Measurements from ENCODE around the gene COL6A3. TPM values are rescaled to one million over a fixed set of nuclear protein-coding genes. Genes with fewer than 3 reads are reported as not detected.

The COL6A3 gene
- total RNA-seq, 2 donors from 2014 or later, result 61.6 to 103 TPM

GRCh38 chr2:237301595-237301994 lies 112.4 kb downstream of the COL6A3 start:
- no peak overlapping the region for H3K27ac ChIP-seq
- TF ChIP-seq CTCF (IDR thresholded peaks at IDR 0.05), result no peak
- no peak overlapping the region for H3K4me3 ChIP-seq
- no peaks in the 10 kb centered on the region for H3K9me3 ChIP-seq
- DNase-seq (ENCODE audit: low spot score), result no peak
- no peaks in the 10 kb centered on the region for H3K27me3 ChIP-seq
- H3K4me1 ChIP-seq, result peaks cover 0 to 9% of the 10 kb centered on the region in 2 donors
- no peaks in the 10 kb centered on the region for H3K36me3 ChIP-seq

- Histone ChIP-seq H3K36me3 (no peaks in the 10 kb centered on the region), H3K4me3 (no peak overlapping the region), H3K27ac (peak overlapping the region; percentile 12 to 35), H3K9me3 (no peaks in the 10 kb centered on the region), H3K4me1 (peaks cover 0 to 9% of the 10 kb centered on the region in 2 donors), H3K27me3 (no peaks in the 10 kb centered on the region)
- DNase-seq (ENCODE audit: low spot score), result no peak
- TF ChIP-seq CTCF (IDR thresholded peaks at IDR 0.05), result no peak
These were observed 113.2 kb downstream of the COL6A3 start for GRCh38 chr2:237300739-237301138.

GRCh38 chr2:237299906-237300305 lies 114.1 kb downstream of the COL6A3 start:
- no peaks in the 10 kb centered on the region for H3K27me3 ChIP-seq
- peak overlapping the region in 1 of 2 donors; percentile 35 for H3K27ac ChIP-seq
- TF ChIP-seq CTCF (IDR thresholded peaks at IDR 0.05), result no peak
- no peaks in the 10 kb centered on the region for H3K36me3 ChIP-seq
- H3K9me3 ChIP-seq, result no peaks in the 10 kb centered on the region
- no peak overlapping the region for H3K4me3 ChIP-seq
- no peak for DNase-seq (ENCODE audit: low spot score)
- H3K4me1 ChIP-seq, result peaks cover 0 to 9% of the 10 kb centered on the region in 2 donors

GRCh38 chr2:237298151-237299118 lies 115.5 kb downstream of the COL6A3 start:
- Histone ChIP-seq H3K9me3 (no peaks in the 10 kb centered on the region), H3K27me3 (no peaks in the 10 kb centered on the region), H3K36me3 (no peaks in the 10 kb centered on the region), H3K4me1 (peaks cover 0 to 18% of the 10 kb centered on the region in 2 donors), H3K4me3 (no peak overlapping the region), H3K27ac (no peak overlapping the region)
- TF ChIP-seq CTCF (IDR thresholded peaks at IDR 0.05), result no peak
- DNase-seq (ENCODE audit: low spot score), result no peak

GRCh38 chr2:237297421-237298150 lies 116.4 kb downstream of the COL6A3 start:
- H3K27ac ChIP-seq, result peak overlapping the region in 1 of 2 donors; percentile 11
- no peak for TF ChIP-seq CTCF (IDR thresholded peaks at IDR 0.05)
- DNase-seq (ENCODE audit: low spot score), result no peak
- H3K4me1 ChIP-seq, result peaks cover 0 to 18% of the 10 kb centered on the region in 2 donors
- H3K4me3 ChIP-seq, result no peak overlapping the region
- no peaks in the 10 kb centered on the region for H3K36me3 ChIP-seq
- H3K9me3 ChIP-seq, result no peaks in the 10 kb centered on the region
- H3K27me3 ChIP-seq, result no peaks in the 10 kb centered on the region

All from right atrium auricular region (tissue), 2 donors.